ENCODE results near the gene OFD1.

OFD1 gene

DNA sequence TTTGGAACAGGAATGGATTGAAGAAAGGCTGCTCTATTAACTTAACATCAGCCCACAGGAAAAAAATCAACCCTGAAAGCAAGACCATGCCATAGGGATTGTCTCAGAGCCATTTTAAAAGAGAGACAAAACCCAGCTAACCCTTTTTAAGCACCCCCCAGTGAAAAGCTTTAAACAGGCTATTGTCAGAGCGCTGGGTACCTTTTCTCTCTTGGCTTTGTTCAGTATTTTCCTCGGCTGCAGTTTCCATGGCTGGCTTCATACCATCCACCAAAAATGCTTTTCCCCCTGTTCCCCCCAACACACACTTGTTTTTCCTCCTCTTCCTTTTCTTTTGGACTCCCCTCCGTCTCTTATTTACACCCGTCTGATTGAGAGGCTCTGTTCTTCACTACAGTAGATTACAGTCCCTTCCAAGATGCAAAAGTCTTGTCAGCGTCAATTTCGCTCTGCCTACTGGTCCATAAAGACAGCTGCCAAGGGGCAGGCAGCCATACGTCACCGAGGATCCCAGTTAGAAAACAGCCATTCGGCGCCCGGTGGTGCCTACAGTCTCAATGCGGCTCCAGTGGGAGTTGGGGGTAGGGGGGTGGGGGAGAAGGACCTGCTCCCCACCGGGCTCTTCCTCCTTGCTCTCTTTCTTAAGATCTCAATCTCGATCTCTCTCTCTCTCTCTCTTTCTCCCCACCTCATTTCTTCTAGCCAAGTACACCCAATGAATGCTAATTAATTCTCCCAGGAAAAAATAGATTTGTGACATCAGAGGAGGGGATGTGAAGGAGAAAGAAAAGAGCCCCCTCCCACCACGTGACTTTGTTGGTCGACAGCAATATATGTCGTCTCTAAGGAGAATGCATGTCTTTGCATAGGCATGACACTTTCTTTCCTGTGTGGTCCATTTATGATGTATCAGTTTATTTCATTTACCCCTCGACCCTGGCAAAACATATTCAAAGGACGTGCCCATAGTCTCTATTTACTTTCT, 82.4 kb downstream of the OFD1 start, which contains the start of gene GPM6B:
TSS of gene GPM6B (minus strand) at position 451 of the 985 bp plus-strand sequence. CDS start at position 262, 189 bp downstream.
- no peak for DNase-seq
- TF ChIP-seq GATA1 (IDR thresholded peaks at IDR 0.05; ENCODE audit: low read depth, low read length) (no peak), POLR2A (IDR thresholded peaks at IDR 0.05; ENCODE audit: low read length) (no peak)

Measured in erythroblast (primary cell).